Activated CD8-positive, alpha-beta T cell treated with anti-CD3 and anti-CD28 coated beads for 36 hours (primary cell): ENCODE results near the gene BTF3L4. TPM values are rescaled to one million over a fixed set of nuclear protein-coding genes. Genes with fewer than 3 reads are reported as not detected.

Experiments
- ATAC-seq: fragments of 200-7000 bp; cut with Tn5 transposase; one replicate; pipeline ENCODE4 v1.10.0; 2021; ENCODE audit warnings: mild to moderate bottlenecking, moderate library complexity
- CTCF ChIA-PET: fragments of 350-600 bp; sonication (Branson Sonifier 250); formaldehyde crosslinking; loops from one replicate; lab custom pipeline; 2021; ENCODE audit warnings: antibody characterized with exemption; lab: Charles Lee
- POLR2A ChIA-PET: fragments of 350-600 bp; sonication (Branson Sonifier 250); formaldehyde crosslinking; loops from one replicate; lab custom pipeline; 2021; ENCODE audit warnings: antibody characterized with exemption; lab: Charles Lee
- DNase-seq: peaks from one replicate; pipeline ENCODE4 v3.0.0-alpha.2; 2020
- H3K27ac Mint-ChIP-seq: one replicate; pipeline ENCODE4 v1.8.0; 2021; ENCODE audit warnings: mild to moderate bottlenecking, mixed read lengths
- H3K27me3 Mint-ChIP-seq: one replicate; pipeline ENCODE4 v1.8.0; 2021; ENCODE audit warnings: mixed read lengths
- H3K36me3 Mint-ChIP-seq: one replicate; pipeline ENCODE4 v1.8.0; 2021; ENCODE audit warnings: low read depth, mixed read lengths
- H3K4me1 Mint-ChIP-seq: one replicate; pipeline ENCODE4 v1.8.0; 2021; ENCODE audit warnings: low read depth, mixed read lengths
- H3K4me3 Mint-ChIP-seq: one replicate; pipeline ENCODE4 v1.8.0; 2021; ENCODE audit warnings: mild to moderate bottlenecking, moderate library complexity, mixed read lengths
- H3K9me3 Mint-ChIP-seq: one replicate; pipeline ENCODE4 v1.8.0; 2021; ENCODE audit warnings: mixed read lengths
- CTCF ChIP-seq: fragments of 200-600 bp; IDR thresholded peaks from one replicate; pipeline ENCODE4 v1.8.0; 2022; ENCODE audit warnings: antibody characterized with exemption, mild to moderate bottlenecking
- intact Hi-C: fragments of 100-400 bp; cut with micrococcal nuclease; formaldehyde crosslinking; loops from one replicate; pipeline ENCODE4 v1.10.0; 2022
- total RNA-seq, 2 experiments: library from RNA; stranded (reverse); gene quantifications; one replicate each; pipeline ENCODE4 v1.2.3, GENCODE V29; 2021

Gene BTF3L4
- total RNA-seq, 2 experiments from 2014 or later, result 30.0 to 33.1 TPM

- no peaks in the 10 kb centered on the region for H3K4me1 Mint-ChIP-seq
- intact Hi-C loops, result no loop called here
- no peaks in the 10 kb centered on the region for H3K9me3 Mint-ChIP-seq
- no peak overlapping the region for H3K4me3 Mint-ChIP-seq
- H3K36me3 Mint-ChIP-seq, result no peaks in the 10 kb centered on the region
- H3K27ac Mint-ChIP-seq, result no peak overlapping the region
- peaks cover 5% of the 10 kb centered on the region for H3K27me3 Mint-ChIP-seq
- TF ChIP-seq CTCF, result no peak
- DNase-seq, result no peak
- POLR2A ChIA-PET, result no interaction called here
- no peak for ATAC-seq
- CTCF ChIA-PET, result interaction anchor here (1.4 kb wide), 1 partner anchor 177 kb away, joined by 4 read pairs; no protein-coding TSS in a partner anchor
These were observed 63.4 kb downstream of the BTF3L4 start for GRCh38 chr1:52119301-52120079.

- H3K27ac Mint-ChIP-seq, result no peak overlapping the region
- intact Hi-C loops, result no loop called here
- ATAC-seq, result no peak
These were observed 66.3 kb downstream of the BTF3L4 start for GRCh38 chr1:52122384-52122783.

GRCh38 chr1:52123622-52124021 is 67.5 kb downstream of the BTF3L4 start:
- no peak for TF ChIP-seq CTCF
- ChIA-PET POLR2A (no interaction called here), CTCF (interaction anchor here (0.8 kb wide), 1 partner anchor 562 kb away, joined by 3 read pairs; no protein-coding TSS in a partner anchor)
- Mint-ChIP-seq H3K36me3 (no peaks in the 10 kb centered on the region), H3K9me3 (no peaks in the 10 kb centered on the region), H3K4me1 (peaks cover 5% of the 10 kb centered on the region), H3K4me3 (no peak overlapping the region), H3K27ac (no peak overlapping the region), H3K27me3 (peaks cover 12% of the 10 kb centered on the region)
- no peak for DNase-seq
- intact Hi-C loops, result no loop called here
- no peak for ATAC-seq

More at GRCh38 chr1:52122384-52122783, 66.3 kb downstream of the BTF3L4 start:
- Mint-ChIP-seq H3K4me1 (peaks cover 5% of the 10 kb centered on the region), H3K36me3 (no peaks in the 10 kb centered on the region), H3K27me3 (peaks cover 9% of the 10 kb centered on the region), H3K4me3 (no peak overlapping the region), H3K9me3 (no peaks in the 10 kb centered on the region)
- ChIA-PET POLR2A (no interaction called here), CTCF (no interaction called here)
- no peak for DNase-seq
- TF ChIP-seq CTCF, result no peak

GRCh38 chr1:52125736-52126359 is 69.8 kb downstream of the BTF3L4 start:
- intact Hi-C loops, result loop anchor here (5.0 kb wide), 1 partner anchor 171 kb away; no protein-coding TSS in a partner anchor
- ChIA-PET POLR2A (no interaction called here), CTCF (interaction anchor here (1.1 to 3.5 kb wide), 4 partner anchors 15 to 196 kb away, joined by 3 to 18 read pairs (median 6); no protein-coding TSS in a partner anchor)
- DNase-seq, result no peak
- TF ChIP-seq CTCF, result no peak
- H3K4me1 Mint-ChIP-seq, result peaks cover 5% of the 10 kb centered on the region
- no peak for ATAC-seq
- no peak overlapping the region for H3K27ac Mint-ChIP-seq
- H3K36me3 Mint-ChIP-seq, result no peaks in the 10 kb centered on the region
- H3K9me3 Mint-ChIP-seq, result no peaks in the 10 kb centered on the region
- H3K4me3 Mint-ChIP-seq, result no peak overlapping the region
- H3K27me3 Mint-ChIP-seq, result peaks cover 16% of the 10 kb centered on the region
